GM19239 (cell line): ENCODE results near the gene PTPN11.
"Not testable (repeated sequence)": the region's sequence is repeated elsewhere in the genome, so short reads cannot be mapped to it uniquely, and the experiment has no call there.

Experiments
- DNase-seq: peaks from one replicate; pipeline ENCODE4 v3.0.0; 2011; ENCODE audit warnings: low spot score; ENCODE audit not compliant: insufficient read length
- FAIRE-seq: peaks from 2 replicates; lab custom pipeline; 2011; peaks lifted over from hg19 to GRCh38; lab: Jason Lieb, UNC

Gene PTPN11

DNA sequence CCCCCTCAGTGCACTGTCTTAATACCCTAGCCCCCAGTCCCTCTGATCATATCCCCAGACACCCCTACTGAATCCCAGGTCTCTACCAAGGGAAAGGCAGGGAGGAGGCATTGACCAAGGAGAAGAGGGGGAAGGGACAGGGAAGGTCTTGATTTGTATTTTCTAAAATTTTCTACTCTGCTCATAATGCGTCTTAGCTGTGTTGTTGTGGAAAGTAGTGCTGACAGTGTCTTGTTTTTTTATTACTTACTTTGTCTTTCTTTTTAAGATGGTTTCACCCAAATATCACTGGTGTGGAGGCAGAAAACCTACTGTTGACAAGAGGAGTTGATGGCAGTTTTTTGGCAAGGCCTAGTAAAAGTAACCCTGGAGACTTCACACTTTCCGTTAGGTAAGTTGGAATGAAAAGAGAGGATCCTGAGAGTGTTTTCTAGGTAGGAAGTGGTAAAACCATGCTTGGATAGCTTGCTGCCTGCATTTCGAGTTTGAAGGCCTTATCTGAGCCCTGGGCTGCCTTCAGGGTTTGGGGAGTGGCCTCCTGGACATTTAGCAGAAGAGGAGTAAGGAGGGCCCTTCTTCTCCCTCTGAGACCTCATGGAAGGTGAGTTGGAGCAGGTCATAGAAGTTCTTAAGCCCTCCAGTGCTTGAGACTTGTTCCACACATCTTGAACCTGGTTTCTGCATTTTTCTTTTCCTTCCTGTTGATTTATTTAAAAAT, 27.4 kb downstream of the PTPN11 start:
- DNase-seq, result no peak
- no peak for FAIRE-seq

DNA sequence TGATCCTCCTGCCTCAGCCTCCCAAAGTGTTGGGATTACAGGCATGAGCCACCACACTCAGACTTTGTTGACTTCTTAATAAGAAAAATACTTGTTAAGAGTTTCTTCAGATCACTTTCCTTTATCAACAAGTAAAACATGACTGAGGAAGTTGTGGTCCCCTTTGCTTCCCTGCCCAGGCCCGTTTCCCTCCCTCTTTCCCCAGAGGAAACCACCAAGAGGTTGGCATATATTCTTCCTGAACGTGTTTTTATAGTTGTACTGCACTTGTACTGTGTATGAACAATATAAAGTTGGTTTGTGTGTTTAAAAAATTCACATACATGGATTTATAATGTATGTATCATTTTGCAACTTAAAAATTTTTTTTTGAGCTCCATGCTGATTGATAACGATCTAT, 28.4 kb downstream of the PTPN11 start:
- FAIRE-seq, result no peak
- DNase-seq, result no peak

DNA sequence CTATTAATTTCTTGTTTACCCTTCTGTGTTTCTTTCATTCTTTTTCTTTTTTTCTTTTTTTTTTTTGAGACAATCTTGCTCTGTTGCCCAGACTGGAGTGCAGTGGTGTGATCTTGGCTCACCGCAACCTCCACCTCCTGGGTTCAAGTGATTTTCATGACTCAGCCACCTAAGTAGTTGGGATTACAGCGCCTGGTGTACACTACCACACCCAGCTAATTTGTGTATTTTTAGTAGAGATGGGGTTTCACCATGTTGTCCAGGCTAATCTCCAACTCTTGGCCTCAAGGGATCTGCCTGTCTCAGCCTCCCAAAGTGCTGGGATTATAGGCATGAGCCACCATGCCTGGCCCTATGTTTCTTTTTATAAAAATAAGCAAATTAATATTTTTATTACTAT, 29.4 kb downstream of the PTPN11 start:
- DNase-seq, result not testable (repeated sequence)

DNA sequence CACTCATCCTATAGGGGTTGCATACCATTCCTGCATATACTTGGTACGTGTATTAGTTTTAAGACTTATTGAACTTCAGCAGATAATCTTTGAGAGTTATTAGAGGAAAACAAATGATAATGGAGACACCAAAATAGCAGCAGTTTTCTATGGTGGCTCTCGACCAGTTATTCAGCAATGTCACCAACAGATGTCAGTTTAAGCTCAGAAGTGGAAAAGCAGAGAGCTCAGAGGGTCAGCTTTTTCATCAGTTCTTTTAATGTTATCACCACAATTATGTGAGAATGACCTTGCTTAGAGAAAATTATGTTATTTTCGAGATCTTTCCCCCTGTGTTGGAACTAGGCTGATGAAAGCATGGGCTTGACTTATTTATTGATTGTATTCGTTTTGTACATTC, 32.0 kb downstream of the PTPN11 start:
- no peak for FAIRE-seq
- no peak for DNase-seq

More for the DNA sequence above, 29.4 kb downstream of the PTPN11 start:
- not testable (repeated sequence) for FAIRE-seq

DNA sequence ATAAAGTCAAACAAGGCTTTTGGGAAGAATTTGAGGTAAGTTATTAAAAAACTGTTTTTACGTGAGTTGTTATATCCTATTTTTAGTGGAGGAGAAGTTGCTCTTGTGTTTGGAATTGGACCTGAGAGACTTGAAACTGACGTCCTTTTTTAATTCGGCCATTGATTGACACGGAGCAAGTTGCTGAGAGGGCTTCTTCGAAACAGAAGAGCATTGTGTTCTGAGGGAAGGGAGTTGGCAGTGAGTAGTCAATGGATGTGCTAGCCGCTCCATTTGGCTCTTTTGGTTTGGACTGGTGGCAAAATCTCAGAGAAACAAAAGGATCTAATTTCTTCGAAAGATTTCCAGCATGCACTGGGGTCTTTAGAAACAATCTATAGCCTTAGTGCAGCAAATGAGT, 37.3 kb downstream of the PTPN11 start:
- no peak for DNase-seq
- FAIRE-seq, result no peak

DNA sequence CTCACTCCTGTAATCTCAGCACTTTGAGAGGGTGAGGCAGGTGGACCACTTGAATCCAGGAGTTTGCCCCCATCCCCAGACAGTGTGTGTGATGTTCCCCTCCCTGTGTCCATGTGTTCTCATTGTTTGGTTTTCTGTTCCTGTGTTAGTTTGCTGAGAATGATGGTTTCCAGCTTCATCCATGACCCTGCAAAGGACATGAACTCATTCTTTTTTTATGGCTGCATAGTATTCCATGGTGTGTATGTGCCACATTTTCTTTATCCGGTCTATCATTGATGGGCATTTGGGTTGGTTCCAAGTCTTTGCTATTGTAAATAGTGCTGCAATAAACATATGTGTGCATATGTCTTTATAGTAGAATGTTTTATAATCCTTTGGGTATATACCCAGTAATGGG, 38.4 kb downstream of the PTPN11 start:
- DNase-seq, FAIRE-seq: not testable (repeated sequence)

DNA sequence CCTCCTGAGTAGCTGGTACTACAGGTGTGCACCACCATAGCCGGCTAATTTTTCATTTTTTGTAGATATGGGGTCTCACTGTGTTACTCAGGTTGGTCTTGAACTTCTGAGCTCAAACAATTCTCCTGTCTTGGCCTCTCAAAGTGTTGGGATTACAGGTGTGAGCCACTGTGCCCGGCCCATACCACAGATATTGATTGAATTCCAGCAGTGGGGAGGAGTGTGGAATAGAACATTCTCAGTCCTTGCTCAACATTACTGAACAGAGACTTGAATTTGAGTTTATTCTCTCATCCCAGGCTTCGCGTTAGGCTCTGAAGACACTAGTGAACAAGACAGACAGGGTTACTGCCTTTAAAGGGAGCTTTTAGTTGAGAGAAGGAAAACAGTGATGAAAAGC, 39.6 kb downstream of the PTPN11 start:
- FAIRE-seq, result no peak

DNA sequence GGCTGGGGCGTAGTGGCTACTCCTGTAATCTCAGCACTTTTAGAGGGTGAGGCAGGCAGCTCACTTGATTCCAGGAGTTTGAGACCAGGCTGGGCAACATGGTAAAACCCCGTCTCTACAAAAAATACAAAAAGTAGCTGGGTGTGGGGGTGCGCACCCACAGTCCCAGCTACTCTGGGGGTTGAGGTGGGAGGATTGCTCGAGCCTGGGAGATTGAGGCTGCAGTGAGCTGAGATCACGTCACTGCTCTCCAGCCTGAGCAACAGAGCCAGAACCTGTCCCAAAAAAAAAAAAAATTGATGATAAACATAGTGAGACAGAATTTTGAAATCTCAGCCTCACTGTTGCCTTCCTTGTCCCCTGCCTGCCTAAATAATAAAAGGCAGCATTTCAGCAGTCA, 40.0 kb downstream of the PTPN11 start:
- FAIRE-seq, result no peak
- DNase-seq, result no peak

More for the DNA sequence above, 39.6 kb downstream of the PTPN11 start:
- DNase-seq, result no peak

DNA sequence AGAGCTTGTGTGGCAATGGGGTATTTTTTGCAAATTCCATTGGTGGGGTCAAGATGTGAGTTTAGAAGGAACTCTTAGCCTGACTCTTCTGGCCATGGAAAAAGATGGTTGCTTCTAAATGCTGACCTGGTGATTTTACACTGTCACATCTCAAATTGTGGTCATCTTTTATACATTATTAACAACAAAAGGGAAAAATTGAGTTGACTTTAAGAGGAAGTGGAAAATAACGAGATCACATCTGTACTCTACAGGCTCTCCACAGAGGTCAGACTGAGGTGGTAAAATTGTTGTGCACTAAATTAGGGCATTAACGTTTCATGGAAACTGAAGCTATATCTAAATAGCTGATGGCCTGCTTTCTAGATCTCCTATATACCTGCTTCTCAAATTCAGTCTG, 44.7 kb downstream of the PTPN11 start:
- FAIRE-seq, result peak; percentile 39

DNA sequence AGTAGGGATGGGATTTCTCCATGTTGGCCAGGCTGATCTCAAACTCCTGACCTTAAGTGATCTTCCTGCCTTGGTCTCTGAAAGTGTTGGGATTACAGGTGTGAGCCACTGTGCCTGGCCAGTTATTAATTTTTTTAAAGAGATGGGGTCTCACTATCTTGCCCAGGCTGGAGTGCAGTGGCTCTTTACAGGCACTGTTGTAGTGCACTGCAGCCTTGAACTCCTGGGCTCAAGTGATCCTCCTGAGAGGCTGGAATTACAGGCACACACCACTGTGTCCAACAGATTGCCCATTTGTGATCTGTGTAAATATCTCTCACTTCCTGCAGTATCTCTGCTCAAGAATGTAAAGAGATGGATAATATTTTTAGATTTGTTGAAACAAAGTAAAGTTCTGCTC, 45.9 kb downstream of the PTPN11 start:
- FAIRE-seq, result no peak

More for the DNA sequence above, 44.7 kb downstream of the PTPN11 start:
- DNase-seq, result peak; percentile 9

DNA sequence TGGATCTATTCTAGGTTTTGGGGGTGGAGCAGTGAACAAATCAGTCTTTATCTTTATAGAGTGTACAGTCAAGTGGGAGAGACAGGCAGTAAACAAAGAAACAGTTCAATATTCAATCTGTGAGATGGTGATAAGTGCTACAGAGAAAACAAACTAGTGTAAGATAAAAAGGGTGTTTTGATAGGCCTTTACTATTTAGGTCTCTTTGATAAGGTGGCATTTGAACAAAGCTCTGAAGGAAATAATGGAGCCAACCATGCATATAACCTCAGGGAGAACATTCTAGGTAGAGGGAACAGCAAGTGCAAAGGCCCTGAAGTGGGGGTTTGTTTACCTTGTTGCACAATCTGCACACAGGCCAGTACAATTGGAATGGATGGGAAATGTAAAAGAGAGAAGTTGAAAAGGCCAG, 47.3 kb downstream of the PTPN11 start:
- FAIRE-seq (no peak), DNase-seq (no peak)

More for the DNA sequence above, 45.9 kb downstream of the PTPN11 start:
- no peak for DNase-seq

DNA sequence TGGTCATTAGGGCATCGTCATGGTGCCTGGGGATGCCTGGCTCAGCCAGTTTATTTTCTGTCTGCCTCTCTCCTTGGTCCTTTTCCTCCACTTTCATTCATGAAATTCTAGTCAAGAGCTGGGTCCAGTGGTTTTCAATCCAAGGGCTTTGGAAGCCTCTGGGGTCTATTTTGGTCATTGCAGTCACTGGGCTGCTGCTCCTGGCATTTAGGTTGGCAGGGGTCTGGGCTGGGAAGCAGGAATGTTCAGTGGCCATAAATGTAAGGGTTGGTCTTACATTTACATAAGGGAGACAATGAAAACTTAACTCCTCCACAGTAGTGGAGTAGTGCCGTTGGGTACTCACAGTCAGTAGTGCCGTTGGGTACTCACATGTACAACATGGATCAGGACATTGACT, 48.1 kb downstream of the PTPN11 start:
- DNase-seq, result no peak
- FAIRE-seq, result no peak

DNA sequence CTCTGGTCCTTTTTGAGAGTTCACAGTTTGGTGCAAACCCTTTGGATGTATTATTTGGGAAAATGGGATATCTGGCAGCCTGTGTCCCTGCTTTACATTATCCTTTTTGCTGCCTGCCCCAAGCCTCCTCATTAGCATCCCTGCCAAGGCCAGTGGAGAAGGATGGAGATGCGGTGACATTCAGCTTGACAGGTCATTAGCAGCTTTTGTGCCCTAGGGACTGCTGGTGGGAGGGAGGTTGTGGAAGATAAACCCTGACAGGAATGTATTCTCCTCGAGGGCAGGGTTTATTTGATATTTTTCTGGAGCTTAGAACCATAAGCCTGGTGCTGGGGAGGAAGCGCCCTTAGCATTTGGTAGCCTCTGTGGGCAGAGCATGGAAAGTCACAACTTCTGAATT, 49.3 kb downstream of the PTPN11 start:
- no peak for FAIRE-seq
- no peak for DNase-seq

DNA sequence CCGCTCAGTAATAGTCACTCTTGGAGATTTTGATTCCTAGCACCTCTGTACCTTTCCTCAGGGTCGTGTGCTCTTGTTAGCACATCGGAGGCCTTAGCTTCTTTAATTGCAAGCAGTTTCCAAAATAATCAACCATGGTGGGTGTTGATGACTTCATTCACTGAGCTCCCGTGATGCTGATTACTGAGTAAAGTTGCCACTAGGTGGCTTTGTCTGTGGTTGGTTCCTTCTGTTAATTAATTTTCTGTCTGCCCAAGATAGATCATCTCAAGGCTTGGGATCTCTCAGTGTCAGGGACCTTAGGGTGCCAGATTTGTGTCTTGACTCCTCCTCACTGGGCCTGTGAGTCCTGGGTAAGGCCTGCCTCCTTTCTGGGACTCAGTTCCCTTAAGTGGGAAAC, 54.3 kb downstream of the PTPN11 start:
- FAIRE-seq (no peak), DNase-seq (no peak)

DNA sequence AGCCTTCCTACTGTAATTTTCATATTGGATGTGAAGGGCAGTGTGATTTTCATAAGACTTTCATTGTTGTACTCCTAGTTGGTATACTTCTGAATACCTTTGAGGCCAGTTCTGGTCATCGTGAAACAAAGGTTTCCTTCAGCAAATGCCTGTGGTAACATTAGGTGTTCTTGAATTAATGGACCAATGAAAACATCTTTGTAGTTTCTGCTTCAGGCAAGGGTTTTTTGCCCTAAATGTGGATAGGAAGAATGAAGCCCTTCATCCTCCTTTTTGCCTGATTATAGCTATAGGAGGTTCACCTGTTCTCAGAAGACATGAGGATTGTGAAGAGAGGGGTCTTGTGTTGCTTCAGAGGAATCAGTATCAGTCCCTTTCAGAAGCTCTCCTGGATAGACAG, 60.7 kb downstream of the PTPN11 start:
- DNase-seq (no peak), FAIRE-seq (no peak)

DNA sequence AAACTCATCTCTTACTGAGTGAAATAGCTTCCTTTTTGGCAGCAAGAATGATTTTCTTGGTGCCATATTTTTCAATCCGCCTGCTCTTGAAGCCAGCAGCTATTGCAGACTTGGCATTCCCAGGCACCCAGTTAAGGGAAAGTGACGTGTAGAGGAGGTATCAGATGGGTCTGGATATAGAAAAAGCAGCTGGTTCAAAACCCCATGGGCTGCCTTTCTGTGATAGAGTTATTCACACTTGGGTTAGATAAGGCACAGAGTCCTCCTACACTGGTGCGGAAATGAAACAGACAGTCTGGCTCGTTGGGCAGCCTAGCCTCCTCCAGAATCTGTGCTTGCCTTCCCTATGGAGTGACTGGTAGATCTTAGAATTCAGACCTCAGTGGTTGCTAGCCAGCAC, 62.2 kb downstream of the PTPN11 start:
- FAIRE-seq (no peak), DNase-seq (no peak)

DNA sequence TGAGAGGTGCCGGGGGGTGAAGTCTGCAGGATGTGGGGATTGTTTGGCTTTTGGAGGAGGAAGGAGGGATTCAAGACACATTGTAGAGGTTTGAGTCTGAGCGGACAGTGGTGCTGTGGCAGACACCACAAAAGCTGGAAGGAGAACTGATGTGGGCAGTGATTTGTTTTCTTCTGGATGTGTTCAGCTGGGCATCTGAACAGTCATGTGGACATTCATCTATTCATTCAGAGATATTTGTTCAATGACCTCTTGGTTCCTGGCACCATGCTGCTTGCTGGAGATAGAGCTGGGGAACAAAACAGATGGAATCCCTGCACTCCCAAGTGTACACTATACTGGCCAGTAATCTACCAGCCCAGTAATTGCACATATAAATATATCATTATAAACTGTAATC, 64.0 kb downstream of the PTPN11 start:
- DNase-seq, result no peak
- FAIRE-seq, result no peak

DNA sequence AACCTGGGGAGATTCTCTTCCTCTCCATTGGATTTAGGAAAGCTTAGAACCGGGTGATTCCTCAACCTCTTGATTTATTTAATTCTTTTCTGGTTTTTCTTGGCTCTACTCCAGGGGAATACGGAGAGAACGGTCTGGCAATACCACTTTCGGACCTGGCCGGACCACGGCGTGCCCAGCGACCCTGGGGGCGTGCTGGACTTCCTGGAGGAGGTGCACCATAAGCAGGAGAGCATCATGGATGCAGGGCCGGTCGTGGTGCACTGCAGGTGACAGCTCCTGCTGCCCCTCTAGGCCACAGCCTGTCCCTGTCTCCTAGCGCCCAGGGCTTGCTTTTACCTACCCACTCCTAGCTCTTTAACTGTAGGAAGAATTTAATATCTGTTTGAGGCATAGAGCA, 67.6 kb downstream of the PTPN11 start:
- FAIRE-seq, result no peak
- DNase-seq, result no peak

DNA sequence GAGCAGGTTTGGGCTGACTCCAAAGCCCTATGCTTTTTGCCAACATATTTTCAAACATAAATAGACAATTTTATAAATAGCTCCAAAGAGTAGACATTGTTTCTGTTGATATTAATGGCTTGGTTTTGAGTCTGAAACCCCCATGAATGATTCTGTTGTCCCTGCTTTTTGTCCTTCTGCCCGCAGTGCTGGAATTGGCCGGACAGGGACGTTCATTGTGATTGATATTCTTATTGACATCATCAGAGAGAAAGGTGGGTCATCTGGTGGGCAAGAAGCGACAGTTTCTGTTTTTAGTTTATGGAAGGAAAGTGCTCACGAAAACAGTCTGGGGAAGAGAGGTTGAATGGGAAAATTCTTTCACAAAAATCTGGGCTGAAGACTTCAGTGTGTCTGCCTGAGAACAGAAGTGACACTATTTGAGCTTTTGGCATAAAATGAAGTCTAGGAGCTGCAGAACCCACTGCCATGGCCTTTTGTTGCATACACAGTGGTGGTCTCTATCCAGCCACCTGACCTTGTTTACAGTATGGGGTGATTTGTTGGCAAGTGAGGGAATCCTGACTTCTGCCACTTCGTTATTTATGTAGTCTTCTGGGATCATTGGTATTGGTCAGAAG, 69.6 kb downstream of the PTPN11 start:
- FAIRE-seq (peak; percentile 14), DNase-seq (no peak)

DNA sequence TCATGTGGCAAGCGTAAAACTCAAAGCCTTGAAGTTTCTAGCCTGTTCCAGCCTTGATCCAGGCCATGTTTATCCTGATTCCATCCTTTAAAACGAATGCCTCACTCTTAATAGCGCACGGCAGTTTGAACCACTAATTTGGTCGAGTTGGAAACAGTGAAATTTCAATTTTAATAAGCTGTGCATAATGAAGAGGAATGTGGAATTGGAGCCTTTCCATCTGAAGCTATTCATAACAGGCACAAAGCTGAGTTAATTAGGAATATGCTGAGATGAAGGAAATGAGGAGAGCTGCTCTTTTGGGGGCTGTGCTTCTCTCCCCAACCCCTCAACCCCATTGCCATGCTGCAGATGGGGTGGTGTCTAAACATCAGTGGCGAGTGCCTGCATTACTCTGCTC, 70.7 kb downstream of the PTPN11 start:
- DNase-seq, result no peak
- no peak for FAIRE-seq

DNA sequence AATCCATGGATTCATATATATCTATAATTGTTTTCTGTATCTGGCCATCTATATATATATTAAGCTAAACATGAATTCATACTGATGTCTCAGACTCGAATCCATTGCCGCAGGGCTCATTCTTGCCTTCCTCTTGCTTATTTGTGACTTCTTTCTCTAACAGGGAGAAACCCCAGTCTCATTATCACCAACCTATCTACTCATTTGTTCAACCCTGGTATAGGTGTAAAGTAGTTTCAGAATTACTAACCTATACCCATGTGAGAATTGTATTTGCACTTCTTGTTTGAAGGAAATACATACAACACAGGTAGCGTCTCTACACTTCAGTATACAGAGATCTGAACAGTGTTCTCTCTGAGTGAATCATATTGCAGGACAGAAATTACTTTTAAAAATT, 77.7 kb downstream of the PTPN11 start:
- FAIRE-seq (peak; percentile 4), DNase-seq (peak; percentile 19)

DNA sequence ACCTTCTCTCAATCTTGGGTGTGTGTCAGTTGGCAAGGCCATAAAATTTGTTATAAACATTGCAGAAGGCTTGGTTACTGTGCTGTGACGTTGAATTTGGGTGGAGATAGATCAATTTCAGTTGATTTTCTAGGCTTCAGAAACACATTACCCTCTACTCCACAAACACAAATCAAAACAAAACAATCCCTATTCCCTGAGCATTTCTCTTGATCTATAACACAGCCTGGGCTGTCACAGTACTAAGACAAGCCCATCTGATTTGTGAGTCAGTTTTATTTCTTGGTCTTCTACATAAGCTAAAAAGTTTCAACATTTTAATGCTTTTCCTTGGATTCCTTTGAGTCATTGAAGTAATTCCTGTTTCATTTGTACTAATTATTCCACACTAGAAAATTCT, 79.8 kb downstream of the PTPN11 start:
- FAIRE-seq, result no peak
- DNase-seq, result no peak
